Measurements from ENCODE around the gene FAM50B.
A peak's percentile ranks its signal among the peaks of the same experiment; 100 is the strongest.

Gene FAM50B

DNA sequence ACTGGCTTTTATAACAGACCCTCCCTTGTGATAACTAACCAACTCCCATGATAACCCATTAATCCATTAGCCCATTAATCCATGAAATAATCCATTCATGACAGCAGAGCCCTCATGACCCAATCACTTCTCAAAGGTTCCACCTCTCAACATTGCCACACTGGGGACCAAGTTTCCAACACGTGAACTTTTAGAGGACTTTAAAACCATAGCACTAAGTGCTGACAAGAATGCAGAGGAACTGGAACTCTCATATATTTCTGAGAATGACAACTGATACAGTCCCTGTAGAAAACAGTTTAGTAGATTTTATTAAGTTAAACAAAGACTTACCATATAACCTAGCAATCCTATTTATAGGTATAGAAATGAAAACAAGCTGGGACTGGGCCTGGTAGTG is 11.4 kb upstream of the FAM50B start:
- H3K4me3 ChIP-seq (ENCODE audit: control insufficient read depth, low read depth, low read length) = no peak overlapping the region
- no peak for DNase-seq (ENCODE audit: low read depth)
- TF ChIP-seq, protein P1, sequence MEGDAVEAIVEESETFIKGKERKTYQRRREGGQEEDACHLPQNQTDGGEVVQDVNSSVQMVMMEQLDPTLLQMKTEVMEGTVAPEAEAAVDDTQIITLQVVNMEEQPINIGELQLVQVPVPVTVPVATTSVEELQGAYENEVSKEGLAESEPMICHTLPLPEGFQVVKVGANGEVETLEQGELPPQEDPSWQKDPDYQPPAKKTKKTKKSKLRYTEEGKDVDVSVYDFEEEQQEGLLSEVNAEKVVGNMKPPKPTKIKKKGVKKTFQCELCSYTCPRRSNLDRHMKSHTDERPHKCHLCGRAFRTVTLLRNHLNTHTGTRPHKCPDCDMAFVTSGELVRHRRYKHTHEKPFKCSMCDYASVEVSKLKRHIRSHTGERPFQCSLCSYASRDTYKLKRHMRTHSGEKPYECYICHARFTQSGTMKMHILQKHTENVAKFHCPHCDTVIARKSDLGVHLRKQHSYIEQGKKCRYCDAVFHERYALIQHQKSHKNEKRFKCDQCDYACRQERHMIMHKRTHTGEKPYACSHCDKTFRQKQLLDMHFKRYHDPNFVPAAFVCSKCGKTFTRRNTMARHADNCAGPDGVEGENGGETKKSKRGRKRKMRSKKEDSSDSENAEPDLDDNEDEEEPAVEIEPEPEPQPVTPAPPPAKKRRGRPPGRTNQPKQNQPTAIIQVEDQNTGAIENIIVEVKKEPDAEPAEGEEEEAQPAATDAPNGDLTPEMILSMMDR (IDR thresholded peaks at IDR 0.05; ENCODE audit: control insufficient read depth, insufficient read depth, low read depth, low read length, missing control alignments) = no peak

DNA sequence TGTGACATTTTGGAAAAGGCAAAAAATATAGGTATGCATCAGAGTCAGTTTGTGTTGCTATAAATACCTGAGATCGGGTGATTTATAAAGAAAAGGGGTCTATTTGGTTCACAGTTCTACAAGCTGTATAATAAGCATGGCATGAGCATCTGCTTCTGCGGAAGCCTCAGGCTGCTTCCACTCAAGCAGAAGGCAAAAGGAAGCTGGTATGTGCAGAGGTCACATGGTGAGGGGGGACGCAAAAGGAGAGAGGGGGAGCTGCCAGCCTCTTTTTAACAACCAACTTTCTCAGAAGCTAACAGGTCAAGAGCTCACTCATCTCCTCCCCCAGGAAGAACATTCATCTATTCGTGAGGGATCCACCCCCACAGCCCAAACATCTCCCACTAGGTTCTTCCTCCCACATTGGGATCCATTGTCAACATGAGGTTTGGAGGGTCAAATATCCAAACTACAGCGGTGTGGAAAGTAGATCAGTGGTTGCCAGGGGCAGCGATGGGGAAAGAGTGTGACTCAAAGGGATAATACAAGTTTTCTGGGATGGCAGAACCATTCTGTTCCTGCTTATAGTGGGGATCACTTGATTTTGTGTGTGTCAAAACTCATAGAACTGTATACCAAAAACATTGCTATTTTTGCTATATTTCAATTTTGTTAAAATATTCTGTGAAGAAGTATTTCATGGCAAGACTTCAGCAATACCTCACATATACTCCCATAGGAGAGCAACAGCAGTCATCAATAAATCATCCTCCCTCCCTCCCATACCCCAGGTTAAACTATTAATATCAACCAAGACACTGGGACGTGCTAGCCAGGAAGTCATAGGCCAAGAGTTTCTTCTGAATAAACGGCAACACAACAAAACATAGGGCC is 9.9 kb upstream of the FAM50B start:
- no peak for DNase-seq (ENCODE audit: low read depth)
- TF ChIP-seq, protein P1 (IDR thresholded peaks at IDR 0.05; ENCODE audit: control insufficient read depth, insufficient read depth, low read depth, low read length, missing control alignments) = no peak
- H3K4me3 ChIP-seq (ENCODE audit: control insufficient read depth, low read depth, low read length) = no peak overlapping the region

DNA sequence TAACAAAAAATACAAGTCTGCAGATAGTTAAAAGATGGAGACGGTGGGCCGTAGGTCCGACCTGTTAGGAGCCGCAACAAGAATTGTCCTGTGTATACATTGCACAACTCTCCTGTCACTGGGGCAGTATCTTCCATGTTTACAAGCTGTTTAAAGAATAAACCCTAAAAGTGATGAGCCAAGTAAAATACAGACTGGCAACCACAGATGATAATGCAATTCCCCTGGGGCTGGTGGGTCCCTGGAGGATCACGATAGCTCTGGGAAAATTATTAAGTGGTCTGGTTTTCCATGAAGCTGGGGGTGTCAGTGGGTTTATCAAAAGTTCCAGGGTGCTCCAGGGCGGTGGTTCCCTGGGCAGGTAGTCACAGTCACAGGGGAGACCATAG is 8.1 kb upstream of the FAM50B start:
- TF ChIP-seq, protein P1 (IDR thresholded peaks at IDR 0.05; ENCODE audit: control insufficient read depth, insufficient read depth, low read depth, low read length, missing control alignments) = no peak
- no peak for DNase-seq (ENCODE audit: low read depth)
- no peak overlapping the region for H3K4me3 ChIP-seq (ENCODE audit: control insufficient read depth, low read depth, low read length)

DNA sequence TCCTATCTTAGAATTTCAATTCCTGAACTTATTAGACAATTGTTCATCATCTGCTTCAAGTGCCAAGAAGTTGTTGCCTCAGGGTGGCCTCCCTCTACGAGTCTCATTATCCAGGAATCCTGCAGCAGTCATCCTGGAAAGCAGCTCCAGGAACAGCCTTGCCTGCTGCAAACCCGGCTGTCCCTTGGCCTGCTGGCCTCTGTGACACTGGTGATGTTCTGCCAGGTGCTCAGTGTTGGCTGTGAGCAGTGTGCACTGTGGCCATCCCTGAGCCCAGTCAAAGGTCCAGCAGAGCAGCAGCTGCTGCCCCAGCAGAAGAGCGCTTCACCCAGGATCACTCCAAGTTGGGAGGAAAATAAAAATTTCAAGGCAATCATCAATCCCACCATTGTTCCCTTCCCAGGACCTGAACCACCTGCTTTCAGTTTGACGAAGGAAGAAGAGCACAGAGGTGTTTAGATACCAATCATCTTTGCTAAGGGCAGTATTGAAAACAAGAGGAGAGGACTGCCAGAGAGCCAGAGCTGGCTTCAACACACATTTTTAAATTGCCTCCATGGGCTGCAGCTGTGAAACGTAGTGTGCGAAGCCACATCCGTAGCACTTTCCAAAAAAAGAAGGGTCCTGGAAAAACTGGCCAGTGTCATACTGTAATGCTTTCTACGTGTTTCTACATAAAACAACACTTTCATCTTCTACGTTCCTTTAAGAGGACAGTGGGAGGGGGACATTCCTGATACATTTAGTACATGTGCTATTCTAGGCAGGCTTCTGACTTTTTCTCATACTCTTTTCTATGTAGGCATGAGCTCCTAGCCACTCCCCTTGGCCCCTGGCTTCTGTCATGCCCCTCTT is 7.2 kb upstream of the FAM50B start:
- DNase-seq (ENCODE audit: low read depth) = peak; percentile 63
- H3K4me3 ChIP-seq (ENCODE audit: control insufficient read depth, low read depth, low read length) = no peak overlapping the region
- TF ChIP-seq, protein P1 (IDR thresholded peaks at IDR 0.05; ENCODE audit: control insufficient read depth, insufficient read depth, low read depth, low read length, missing control alignments) = no peak

DNA sequence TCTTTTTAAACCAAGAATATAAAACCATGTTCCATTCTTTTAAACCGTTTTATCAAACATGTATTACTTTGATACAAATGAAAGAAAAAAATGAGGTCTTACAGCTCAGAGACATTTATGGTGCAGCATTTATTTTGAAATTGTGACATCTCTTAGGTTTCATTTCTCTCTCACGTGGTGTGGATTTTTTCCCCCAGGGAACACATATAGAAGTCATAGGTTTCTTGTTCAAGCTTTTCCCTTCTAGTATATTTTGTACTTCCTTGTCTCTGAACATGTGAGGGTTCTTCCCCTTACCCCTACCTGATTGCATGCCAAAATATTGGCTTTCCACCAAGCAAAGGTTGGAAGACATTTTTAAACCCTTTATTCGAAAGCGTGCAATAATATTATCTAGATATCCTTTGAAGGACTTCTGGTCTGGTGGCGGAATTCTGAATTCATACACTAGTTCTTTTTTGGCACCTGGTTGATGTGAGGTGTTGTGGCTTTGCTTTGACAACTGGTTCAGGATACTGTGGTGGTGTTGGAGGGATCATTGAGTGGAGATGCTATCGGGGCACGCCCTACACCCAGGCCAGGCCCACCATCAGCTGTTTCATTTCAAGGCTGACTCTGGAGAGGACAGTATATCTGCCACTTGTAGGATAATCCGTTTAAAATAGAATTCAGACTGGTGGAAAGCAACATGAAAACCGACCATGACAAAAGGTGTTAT is 5.6 kb upstream of the FAM50B start:
- no peak for DNase-seq (ENCODE audit: low read depth)
- TF ChIP-seq, protein P1 (IDR thresholded peaks at IDR 0.05; ENCODE audit: control insufficient read depth, insufficient read depth, low read depth, low read length, missing control alignments) = no peak
- no peak overlapping the region for H3K4me3 ChIP-seq (ENCODE audit: control insufficient read depth, low read depth, low read length)

DNA sequence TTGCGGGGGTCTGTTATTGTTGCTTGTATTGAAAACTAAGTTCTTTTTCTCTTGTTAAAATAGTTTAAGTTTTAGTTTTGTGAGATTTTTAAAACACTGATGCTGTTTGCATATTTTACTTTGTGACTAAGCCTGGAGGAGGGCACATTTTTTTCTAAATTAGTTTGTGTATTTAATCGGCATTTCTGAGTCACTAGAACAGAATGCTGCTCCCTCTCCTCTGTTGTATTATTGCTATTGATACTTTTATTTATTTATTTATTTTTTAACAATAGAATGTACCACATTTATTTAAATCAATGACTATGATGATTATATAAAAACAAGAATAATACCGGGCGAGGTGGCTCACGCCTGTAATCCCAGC is 5.1 kb upstream of the FAM50B start:
- TF ChIP-seq, protein P1 (IDR thresholded peaks at IDR 0.05; ENCODE audit: control insufficient read depth, insufficient read depth, low read depth, low read length, missing control alignments) = no peak

More for the DNA sequence above, 5.1 kb upstream of the FAM50B start:
- H3K4me3 ChIP-seq (ENCODE audit: control insufficient read depth, low read depth, low read length) = no peak overlapping the region
- DNase-seq (ENCODE audit: low read depth) = no peak
